IMR-90 (cell line): Measurements from ENCODE around the gene ZNF3. TPM values are rescaled to one million over a fixed set of nuclear protein-coding genes. Genes with fewer than 3 reads are reported as not detected.

Experiments
- ATAC-seq: fragments of 200-7000 bp; cut with Tn5 transposase; 2 replicates; pipeline ENCODE4 v1.9.1; 2020; ENCODE audit warnings: low read depth, mild to moderate bottlenecking, moderate library complexity
- BruUV-seq: library from RNA; stranded (reverse); fragments of 400-500 nt; replicated peaks from 2 replicates; lab custom pipeline; 2021; lab: Mats Ljungman, UMichigan
- CTCF ChIA-PET: fragments of 300-600 bp; formaldehyde crosslinking; extraction: SDS; loops from one replicate; lab custom pipeline; 2021; ENCODE audit warnings: antibody characterized with exemption; lab: Yijun Ruan, JAX
- POLR2A ChIA-PET: fragments of 300-600 bp; sonication (Branson Sonifier 250); formaldehyde crosslinking; loops from one replicate; lab custom pipeline; 2022; ENCODE audit warnings: antibody characterized with exemption; ENCODE audit not compliant: unreplicated experiment; lab: Charles Lee
- DNase-seq: peaks from one replicate; pipeline ENCODE4 v3.0.0; 2013
- H2AFZ ChIP-seq: replicated peaks from 2 replicates; pipeline ENCODE3; 2013; ENCODE audit warnings: low read length, mild to moderate bottlenecking; ENCODE audit not compliant: poor library complexity
- H2AK5ac ChIP-seq: 2 replicates; pipeline ENCODE4 v1.6.1; 2013; ENCODE audit warnings: low read depth, low read length, inconsistent platforms
- H2AK9ac ChIP-seq: replicated peaks from 2 replicates; pipeline ENCODE3; 2013; ENCODE audit warnings: mild to moderate bottlenecking, low read depth, low read length, moderate library complexity; ENCODE audit not compliant: poor library complexity
- H2BK120ac ChIP-seq: 2 replicates; pipeline ENCODE4 v1.6.1; 2013; ENCODE audit warnings: low read depth, low read length, inconsistent platforms
- H2BK15ac ChIP-seq: 3 replicates; pipeline ENCODE4 v1.6.1; 2013; ENCODE audit warnings: low read depth, low read length, inconsistent platforms
- H2BK20ac ChIP-seq: 2 replicates; pipeline ENCODE4 v1.6.1; 2013; ENCODE audit warnings: low read depth, mild to moderate bottlenecking, inconsistent platforms, low read length, moderate library complexity
- H2BK5ac ChIP-seq: 2 replicates; pipeline ENCODE4 v1.6.1; 2013; ENCODE audit warnings: mild to moderate bottlenecking, low read depth, low read length, inconsistent platforms; ENCODE audit not compliant: poor library complexity, severe bottlenecking
- H3K14ac ChIP-seq: replicated peaks from 2 replicates; pipeline ENCODE4 v1.6.1; 2013; ENCODE audit warnings: low read depth, low read length, inconsistent platforms
- H3K18ac ChIP-seq: 2 replicates; pipeline ENCODE4 v1.6.1; 2013; ENCODE audit warnings: low read depth, low read length, control low read depth
- H3K23ac ChIP-seq: 2 replicates; pipeline ENCODE4 v1.6.1; 2013; ENCODE audit warnings: low read depth, low read length, inconsistent platforms
- H3K27ac ChIP-seq: 2 replicates; pipeline ENCODE4 v1.5.1; 2013; ENCODE audit warnings: mild to moderate bottlenecking, control low read depth, low read length; ENCODE audit not compliant: insufficient read depth
- H3K27me3 ChIP-seq: 2 replicates; pipeline ENCODE4 v1.6.1; 2013; ENCODE audit warnings: low read length; ENCODE audit not compliant: control insufficient read depth, insufficient read depth
- H3K36me3 ChIP-seq: 2 replicates; pipeline ENCODE4 v1.6.1; 2013; ENCODE audit warnings: low read length, mixed read lengths; ENCODE audit not compliant: control insufficient read depth, insufficient read depth
- H3K4ac ChIP-seq: 2 replicates; pipeline ENCODE4 v1.6.1; 2013; ENCODE audit warnings: low read depth, low read length, inconsistent platforms
- H3K4me1 ChIP-seq: 2 replicates; pipeline ENCODE4 v1.6.1; 2013; ENCODE audit warnings: low read length, mixed read lengths; ENCODE audit not compliant: control insufficient read depth, insufficient read depth
- H3K4me2 ChIP-seq: 2 replicates; pipeline ENCODE4 v1.6.1; 2013; ENCODE audit warnings: low read depth, mild to moderate bottlenecking, control low read depth, low read length, moderate library complexity
- H3K4me3 ChIP-seq: 2 replicates; pipeline ENCODE4 v1.5.1; 2013; ENCODE audit warnings: low read depth, mild to moderate bottlenecking, control low read depth, low read length, moderate library complexity; ENCODE audit not compliant: insufficient read depth
- H3K56ac ChIP-seq: 2 replicates; pipeline ENCODE4 v1.6.1; 2013; ENCODE audit warnings: low read length, inconsistent platforms; ENCODE audit not compliant: insufficient read depth; ENCODE audit errors: extremely low read depth
- H3K79me1 ChIP-seq, 2 experiments: 2 replicates each; pipeline ENCODE4 v1.6.1; 2013; ENCODE audit warnings: low read length in 2 of 2, inconsistent platforms in 1 of 2, low read depth in 1 of 2
- H3K9ac ChIP-seq: 2 replicates; pipeline ENCODE4 v1.6.1; 2013; ENCODE audit warnings: low read depth, low read length, control low read depth
- H3K9me1 ChIP-seq: 2 replicates; pipeline ENCODE4 v1.6.1; 2013; ENCODE audit warnings: low read length, inconsistent platforms; ENCODE audit not compliant: insufficient read depth
- H3K9me3 ChIP-seq: 2 replicates; pipeline ENCODE4 v1.6.1; 2013; ENCODE audit warnings: low read length; ENCODE audit not compliant: control insufficient read depth, insufficient read depth
- H4K20me1 ChIP-seq: 2 replicates; pipeline ENCODE4 v1.6.1; 2013; ENCODE audit warnings: low read length, inconsistent platforms; ENCODE audit not compliant: insufficient read depth
- H4K5ac ChIP-seq: 2 replicates; pipeline ENCODE4 v1.6.1; 2013; ENCODE audit warnings: mild to moderate bottlenecking, low read depth, low read length, control low read depth
- H4K8ac ChIP-seq, 2 experiments: 2 replicates each; pipeline ENCODE4 v1.6.1; 2013; ENCODE audit warnings: low read depth in 2 of 2, low read length in 2 of 2, control low read depth in 1 of 2, inconsistent platforms in 1 of 2
- H4K91ac ChIP-seq: 2 replicates; pipeline ENCODE4 v1.6.1; 2013; ENCODE audit warnings: low read depth, low read length, inconsistent platforms; ENCODE audit not compliant: insufficient read depth
- BHLHE40 ChIP-seq: fragments of 150-350 bp; IDR thresholded peaks from 2 replicates; pipeline ENCODE4 v1.6.1; 2016; ENCODE audit warnings: mild to moderate bottlenecking, low read depth, low read length
- CEBPB ChIP-seq: IDR thresholded peaks from 2 replicates; pipeline ENCODE4 v1.6.1; 2012; ENCODE audit warnings: low read depth, low read length, improper control_type of control experiment
- CHD1 ChIP-seq: IDR thresholded peaks from 2 replicates; pipeline ENCODE4 v1.6.1; 2012; ENCODE audit warnings: low read depth, low read length, improper control_type of control experiment
- CTCF ChIP-seq: conservative IDR thresholded peaks from 2 replicates; pipeline ENCODE4 v1.5.1; 2012; ENCODE audit warnings: mild to moderate bottlenecking, low read depth, low read length, improper control_type of control experiment
- ELK1 ChIP-seq: fragments of 150-350 bp; IDR thresholded peaks from 2 replicates; pipeline ENCODE4 v1.6.1; 2016; ENCODE audit warnings: low read depth, mild to moderate bottlenecking, low read length, moderate library complexity, borderline replicate concordance
- FOS ChIP-seq: fragments of 150-350 bp; IDR thresholded peaks from 2 replicates; pipeline ENCODE4 v1.6.1; 2016; ENCODE audit warnings: low read depth, low read length
- MAFK ChIP-seq: IDR thresholded peaks from 2 replicates; pipeline ENCODE4 v1.6.1; 2012; ENCODE audit warnings: low read depth, low read length, improper control_type of control experiment
- MAZ ChIP-seq: IDR thresholded peaks from 2 replicates; pipeline ENCODE4 v1.6.1; 2012; ENCODE audit warnings: low read depth, mild to moderate bottlenecking, low read length, improper control_type of control experiment, moderate library complexity, borderline replicate concordance
- MXI1 ChIP-seq: IDR thresholded peaks from 2 replicates; pipeline ENCODE4 v1.6.1; 2012; ENCODE audit warnings: low read depth, mild to moderate bottlenecking, low read length, moderate library complexity, borderline replicate concordance
- POLR2A ChIP-seq: IDR thresholded peaks from 2 replicates; pipeline ENCODE4 v1.6.1; 2012; ENCODE audit warnings: mild to moderate bottlenecking, low read depth, low read length
- RAD21 ChIP-seq: IDR thresholded peaks from 2 replicates; pipeline ENCODE4 v1.6.1; 2012; ENCODE audit warnings: low read length, improper control_type of control experiment
- RCOR1 ChIP-seq: IDR thresholded peaks from 2 replicates; pipeline ENCODE4 v1.6.1; 2012; ENCODE audit warnings: mild to moderate bottlenecking, low read length, improper control_type of control experiment; ENCODE audit not compliant: insufficient replicate concordance
- RFX5 ChIP-seq: IDR thresholded peaks from 2 replicates; pipeline ENCODE4 v1.8.0; 2012; ENCODE audit warnings: low read depth, mild to moderate bottlenecking, low read length, moderate library complexity
- USF2 ChIP-seq: fragments of 150-350 bp; IDR thresholded peaks from 2 replicates; pipeline ENCODE4 v1.6.1; 2017; ENCODE audit warnings: mild to moderate bottlenecking, antibody characterized with exemption, low read length, low read depth
- WGBS, 2 experiments: methylation state at CpG; one replicate each; pipeline versions ENCODE4 v1.1.5 to v1.1.7; 2013; ENCODE audit warnings: missing lambda C conversion rate in 2 of 2; ENCODE audit not compliant: insufficient read length in 1 of 2; ENCODE audit errors: extremely low coverage in 2 of 2; 5-methylcytosine and 5-hydroxymethylcytosine counted together
- dilution Hi-C: fragments of 300-500 bp; cut with HindIII; formaldehyde crosslinking; loops from one replicate; pipeline ENCODE4 v1.14.3; 2018; ENCODE audit warnings: low sequenced_read_pairs; ENCODE audit not compliant: unreplicated experiment
- in situ Hi-C: fragments of 300-500 bp; cut with MboI; formaldehyde crosslinking; loops from 3 replicates; pipeline ENCODE4 v1.14.3; 2019; ENCODE audit warnings: low sequenced_read_pairs, inconsistent platforms, mixed read lengths
- intact Hi-C: fragments of 100-400 bp; cut with micrococcal nuclease; formaldehyde crosslinking; loops from 2 replicates; pipeline ENCODE4 v1.10.0; 2022
- polyA plus RNA-seq, 3 experiments: library from polyadenylated mRNA; depleted of rRNA; stranded (reverse); fragments of >200 nt; gene quantifications; 2 replicates each; pipeline ENCODE4 v1.2.3, GENCODE V29; 2012; ENCODE audit warnings: low replicate concordance in 1 of 3
- total RNA-seq: library from RNA; depleted of rRNA; stranded (reverse); fragments of >200 nt; gene quantifications from 2 replicates; pipeline ENCODE4 v1.2.3, GENCODE V29; 2012

Gene ZNF3
- total and polyA plus RNA-seq, 2 of the 4 experiments (the other 2 are of a cell fraction) = 24.8 to 30.8 TPM

- Histone ChIP-seq H3K9me3 (no peaks in the 10 kb centered on the region), H3K9me1 (peaks cover 13% of the 10 kb centered on the region), H4K5ac (peak overlapping the region; percentile 95), H3K4ac (peak overlapping the region; percentile 99), H2BK15ac (peak overlapping the region; percentile 95; the same call in 2 of the 3 replicates), H4K8ac (peak overlapping the region; percentile 97), H3K14ac (peak overlapping the region; percentile 99), H2AK9ac (peak overlapping the region; percentile 98), H3K27ac (peak overlapping the region; percentile 100), H3K27me3 (no peaks in the 10 kb centered on the region), H2AFZ (peak overlapping the region; percentile 92), H2BK20ac (peak overlapping the region; percentile 54; the same call in 1 of the 2 replicates), H3K4me1 (peaks cover 18% of the 10 kb centered on the region), H3K79me1 (peaks cover 27 to 58% of the 10 kb centered on the region in 2 experiments), H3K18ac (peak overlapping the region; percentile 39), H4K20me1 (peaks cover 15% of the 10 kb centered on the region; the same call in 1 of the 2 replicates), H2AK5ac (peak overlapping the region; percentile 98), H2BK5ac (peak overlapping the region; percentile 92), H3K4me2 (peak overlapping the region; percentile 97), H3K56ac (peak overlapping the region; percentile 96), H4K91ac (peak overlapping the region; percentile 96), H3K9ac (peak overlapping the region; percentile 100), H2BK120ac (peak overlapping the region; percentile 91), H3K36me3 (peaks cover 41% of the 10 kb centered on the region), H3K23ac (peak overlapping the region; percentile 99), H3K4me3 (peak overlapping the region; percentile 97)
- dilution Hi-C loops = no loop called here
- DNase-seq = peak; percentile 47
- 9% methylated on average over 1 of the region's 7 CpGs; no CpG with 5 or more reads in 1 of the 2 experiments for WGBS, 2 experiments
- CTCF ChIA-PET = interaction anchor here (0.7 to 1.6 kb wide), 3 partner anchors 11 to 58 kb away, joined by 5 read pairs; no protein-coding TSS in a partner anchor
- BruUV-seq = no TSS peak
- intact Hi-C loops = loop anchor here (1.0 kb wide), 1 partner anchor 11 kb away; no protein-coding TSS in a partner anchor
- POLR2A ChIA-PET = interaction anchor here (0.5 to 1.1 kb wide), 2 partner anchors 12 to 374 kb away, joined by 5 to 7 read pairs; no protein-coding TSS in a partner anchor
- in situ Hi-C loops = no loop called here
- peak; percentile 5; the same call in 1 of the 2 replicates for ATAC-seq
- TF ChIP-seq ELK1 (no peak), FOS (no peak), MAFK (no peak), CEBPB (no peak), RAD21 (no peak), USF2 (no peak), BHLHE40 (no peak), RCOR1 (no peak), CTCF (no peak), POLR2A (no peak), MXI1 (no peak), RFX5 (no peak), MAZ (no peak), CHD1 (no peak)
Measured at GRCh38 chr7:100089458-100090196, 8.1 kb upstream of the ZNF3 start.
